HEK293 (cell line): ENCODE measurements around the gene PGBD1.

Experiments used
- CTCF ChIA-PET: fragments of 350-600 bp; formaldehyde crosslinking; extraction: SDS; loops from one replicate; lab custom pipeline; 2021; ENCODE audit warnings: antibody characterized with exemption; lab: Yijun Ruan, JAX
- POLR2A ChIA-PET: fragments of 300-600 bp; formaldehyde crosslinking; extraction: SDS; loops from one replicate; lab custom pipeline; 2020; ENCODE audit warnings: antibody characterized with exemption, inconsistent platforms; lab: Yijun Ruan, JAX
- H3K27ac ChIP-seq: fragments of 200-500 bp; sonication (Bioruptor generic); 2 replicates; pipeline ENCODE4 v1.5.1; 2014; ENCODE audit warnings: low read depth, low read length, control low read depth, inconsistent platforms; ENCODE audit errors: extremely low read depth
- H3K36me3 ChIP-seq, 2 experiments: fragments of 200-500 bp in 1 of 2; sonication (Bioruptor generic) in 1 of 2; 1 replicate in 1 of 2; 2 replicates in 1 of 2; pipeline ENCODE4 v1.5.1; 2014 to 2017; ENCODE audit warnings: inconsistent platforms in 2 of 2, low read length in 2 of 2; ENCODE audit not compliant: control insufficient read depth in 2 of 2, insufficient read depth in 1 of 2
- H3K4me1 ChIP-seq: fragments of 200-500 bp; sonication (Bioruptor generic); 2 replicates; pipeline ENCODE4 v1.5.1; 2014; ENCODE audit warnings: mild to moderate bottlenecking, low read length, inconsistent platforms; ENCODE audit not compliant: control insufficient read depth, insufficient read depth
- H3K4me3 ChIP-seq: 2 replicates; pipeline ENCODE4 v1.5.1; 2011; ENCODE audit warnings: low read depth, mild to moderate bottlenecking, control low read depth, low read length, moderate library complexity
- H3K9me3 ChIP-seq: fragments of 200-500 bp; sonication (Bioruptor generic); 2 replicates; pipeline ENCODE4 v1.5.1; 2014; ENCODE audit warnings: low read depth, low read length, inconsistent platforms; ENCODE audit not compliant: control insufficient read depth, insufficient read depth
- GLI4 ChIP-seq: fragments of 450-650 bp; formaldehyde crosslinking; IDR thresholded peaks from 2 replicates; pipeline ENCODE4 v1.5.1; 2016; ENCODE audit warnings: missing biosample characterization, missing genetic modification characterization
- GLIS2 ChIP-seq: fragments of 450-650 bp; formaldehyde crosslinking; IDR thresholded peaks from 2 replicates; pipeline ENCODE4 v1.5.1; 2016; ENCODE audit warnings: missing biosample characterization, missing genetic modification characterization
- PRDM1 ChIP-seq: fragments of 450-650 bp; formaldehyde crosslinking; IDR thresholded peaks from 2 replicates; pipeline ENCODE4; 2016; ENCODE audit warnings: missing biosample characterization, missing genetic modification characterization
- SP3 ChIP-seq: fragments of 450-650 bp; formaldehyde crosslinking; IDR thresholded peaks from 2 replicates; pipeline ENCODE4 v1.5.1; 2016; ENCODE audit warnings: missing biosample characterization, missing genetic modification characterization
- TCF7L2 ChIP-seq: IDR thresholded peaks from 2 replicates; pipeline ENCODE4 v1.6.1; 2011; ENCODE audit warnings: low read depth, mild to moderate bottlenecking, inconsistent platforms, low read length, moderate library complexity, borderline replicate concordance
- ZBTB17 ChIP-seq: fragments of 450-650 bp; formaldehyde crosslinking; IDR thresholded peaks from 2 replicates; pipeline ENCODE4 v1.5.1; 2016; ENCODE audit warnings: missing biosample characterization, missing genetic modification characterization
- ZNF132 ChIP-seq: fragments of 450-650 bp; formaldehyde crosslinking; IDR thresholded peaks from 2 replicates; pipeline ENCODE4 v1.5.1; 2017; ENCODE audit warnings: missing biosample characterization, missing genetic modification characterization, borderline replicate concordance
- ZNF175 ChIP-seq: fragments of 450-650 bp; formaldehyde crosslinking; IDR thresholded peaks from 2 replicates; pipeline ENCODE4 v1.5.1; 2016; ENCODE audit warnings: missing biosample characterization, missing genetic modification characterization
- ZNF394 ChIP-seq: fragments of 450-650 bp; formaldehyde crosslinking; IDR thresholded peaks from 2 replicates; pipeline ENCODE4 v1.5.1; 2016; ENCODE audit warnings: missing biosample characterization, missing genetic modification characterization, mild to moderate bottlenecking, moderate library complexity, borderline replicate concordance
- ZNF473 ChIP-seq: fragments of 450-650 bp; formaldehyde crosslinking; IDR thresholded peaks from 2 replicates; pipeline ENCODE4 v1.5.1; 2017; ENCODE audit warnings: missing biosample characterization, missing genetic modification characterization
- ZNF558 ChIP-seq: fragments of 450-650 bp; formaldehyde crosslinking; IDR thresholded peaks from 2 replicates; pipeline ENCODE4 v1.5.1; 2016; ENCODE audit warnings: missing biosample characterization, missing genetic modification characterization
- ZNF600 ChIP-seq: fragments of 450-650 bp; formaldehyde crosslinking; IDR thresholded peaks from 2 replicates; pipeline ENCODE4 v1.5.1; 2016; ENCODE audit warnings: missing biosample characterization, missing genetic modification characterization
- ZNF621 ChIP-seq: fragments of 450-650 bp; formaldehyde crosslinking; IDR thresholded peaks from 2 replicates; pipeline ENCODE4 v1.5.1; 2017; ENCODE audit warnings: missing biosample characterization, missing genetic modification characterization
- ZNF658 ChIP-seq: fragments of 450-650 bp; formaldehyde crosslinking; IDR thresholded peaks from 2 replicates; pipeline ENCODE4; 2016; ENCODE audit warnings: missing biosample characterization, missing genetic modification characterization
- TF ChIP-seq, protein P1 (sequence below): fragments of 450-650 bp; formaldehyde crosslinking; IDR thresholded peaks from 2 replicates; pipeline ENCODE4 v1.5.1; 2017; ENCODE audit warnings: missing biosample characterization, missing genetic modification characterization
- TF ChIP-seq, protein P2 (sequence below): fragments of 450-650 bp; formaldehyde crosslinking; IDR thresholded peaks from 2 replicates; pipeline ENCODE4 v1.5.1; 2017; ENCODE audit warnings: missing biosample characterization, mild to moderate bottlenecking, missing genetic modification characterization, moderate library complexity
- TF ChIP-seq, protein P3 (sequence below): fragments of 450-650 bp; formaldehyde crosslinking; IDR thresholded peaks from 2 replicates; pipeline ENCODE4 v1.5.0; 2017; ENCODE audit warnings: missing biosample characterization, missing genetic modification characterization, borderline replicate concordance
- TF ChIP-seq, protein P4 (sequence below): fragments of 450-650 bp; formaldehyde crosslinking; IDR thresholded peaks from 2 replicates; pipeline ENCODE4 v1.5.1; 2017; ENCODE audit warnings: missing biosample characterization, missing genetic modification characterization
- TF ChIP-seq, protein P5 (sequence below): fragments of 450-650 bp; formaldehyde crosslinking; IDR thresholded peaks from 2 replicates; pipeline ENCODE4 v1.5.1; 2016; ENCODE audit warnings: missing biosample characterization, missing genetic modification characterization, low read depth
- TF ChIP-seq, protein P6 (sequence below): fragments of 450-650 bp; formaldehyde crosslinking; IDR thresholded peaks from 2 replicates; pipeline ENCODE4 v1.5.1; 2017; ENCODE audit warnings: missing biosample characterization, missing genetic modification characterization
- TF ChIP-seq, protein P7 (sequence below): fragments of 450-650 bp; formaldehyde crosslinking; IDR thresholded peaks from 2 replicates; pipeline ENCODE4 v1.5.1; 2016; ENCODE audit warnings: missing biosample characterization, missing genetic modification characterization

PGBD1 gene

DNA sequence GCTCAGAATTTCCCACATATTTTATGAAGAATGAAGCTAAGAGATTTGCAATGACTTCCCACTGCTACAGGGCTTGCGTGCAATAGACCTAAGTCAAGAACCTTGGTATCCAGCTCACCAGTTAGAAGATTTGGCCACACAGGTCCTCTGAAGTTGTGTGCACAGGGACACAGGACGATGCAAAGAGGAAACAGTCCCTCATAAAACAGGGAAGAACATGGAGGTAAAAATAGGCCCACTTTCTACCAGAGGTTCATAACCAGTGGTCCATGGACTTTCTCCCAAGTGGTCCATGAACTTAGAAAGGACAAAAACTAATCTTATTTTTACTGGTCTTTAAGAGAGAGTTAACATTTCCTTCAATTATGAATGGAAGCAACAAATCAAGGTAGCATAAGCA is 30.6 kb upstream of the PGBD1 start:
- CTCF ChIA-PET: interaction anchor here (1.0 kb wide), 1 partner anchor 105 kb away, joined by 5 read pairs; no protein-coding TSS in a partner anchor
- Histone ChIP-seq H3K4me3 (peak overlapping the region; percentile 74), H3K4me1 (peaks cover 5% of the 10 kb centered on the region; the same call in 1 of the 2 replicates), H3K36me3 (peaks cover 10 to 36% of the 10 kb centered on the region in 2 experiments), H3K27ac (no peak overlapping the region), H3K9me3 (no peaks in the 10 kb centered on the region)
- 0 out of 2 replicates have a peak, but pooled peaks have one; percentile 20 for TF ChIP-seq PRDM1 (tag by site-specific recombination)
- TF ChIP-seq SP3 (tag by site-specific recombination): no peak
- POLR2A ChIA-PET: interaction anchor here (0.6 to 0.7 kb wide), 2 partner anchors 85 to 99 kb away, joined by 3 to 5 read pairs; partner anchors contain the start of gene ZKSCAN3

DNA sequence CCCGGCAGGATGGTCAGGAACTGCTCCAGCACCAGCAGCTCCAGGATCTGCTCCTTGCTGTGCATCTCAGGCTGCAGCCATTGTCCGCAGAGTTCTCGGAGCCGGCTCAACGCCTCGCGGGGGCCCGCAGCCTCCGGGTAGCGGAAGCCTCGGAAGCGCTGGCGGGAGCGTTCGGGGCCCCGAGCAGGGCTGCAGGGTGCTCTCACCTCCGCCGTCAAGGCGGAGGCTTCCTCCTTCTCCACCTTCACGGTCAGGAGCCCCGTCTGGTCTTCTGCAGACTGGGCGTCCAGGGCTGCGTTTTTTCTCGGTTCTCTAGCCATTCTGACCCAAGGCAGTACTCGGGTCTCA is 29.7 kb upstream of the PGBD1 start:
- H3K27ac ChIP-seq: peak overlapping the region; percentile 20; the same call in 1 of the 2 replicates
- no peaks in the 10 kb centered on the region for H3K9me3 ChIP-seq
- peaks cover 5% of the 10 kb centered on the region; the same call in 1 of the 2 replicates for H3K4me1 ChIP-seq
- POLR2A ChIA-PET: interaction anchor here (1.0 to 3.8 kb wide), 13 partner anchors 9 to 350 kb away, joined by 3 to 62 read pairs (median 5); partner anchors contain the start of genes PGBD1, ZKSCAN8, ZSCAN16 and ZSCAN26
- CTCF ChIA-PET: interaction anchor here (0.9 to 1.0 kb wide), 2 partner anchors 9 to 105 kb away, joined by 3 read pairs; no protein-coding TSS in a partner anchor
- H3K36me3 ChIP-seq: peaks cover 6 to 27% of the 10 kb centered on the region in 2 experiments
- H3K4me3 ChIP-seq: peak overlapping the region; percentile 74
- TF ChIP-seq ZNF394 (tag by site-specific recombination) (no peak), ZNF175 (tag by site-specific recombination) (no peak), ZNF473 (tag by site-specific recombination) (no peak), ZNF621 (tag by site-specific recombination) (no peak), ZNF132 (no peak), ZNF558 (tag by site-specific recombination) (no peak), GLI4 (tag by site-specific recombination) (no peak), ZBTB17 (tag by site-specific recombination) (peak; percentile 56), GLIS2 (no peak; the same call in 1 of the 2 replicates), ZNF600 (tag by site-specific recombination) (no peak), TCF7L2 (no peak), ZNF658 (tag by site-specific recombination) (no peak)
- TF ChIP-seq, protein P1, sequence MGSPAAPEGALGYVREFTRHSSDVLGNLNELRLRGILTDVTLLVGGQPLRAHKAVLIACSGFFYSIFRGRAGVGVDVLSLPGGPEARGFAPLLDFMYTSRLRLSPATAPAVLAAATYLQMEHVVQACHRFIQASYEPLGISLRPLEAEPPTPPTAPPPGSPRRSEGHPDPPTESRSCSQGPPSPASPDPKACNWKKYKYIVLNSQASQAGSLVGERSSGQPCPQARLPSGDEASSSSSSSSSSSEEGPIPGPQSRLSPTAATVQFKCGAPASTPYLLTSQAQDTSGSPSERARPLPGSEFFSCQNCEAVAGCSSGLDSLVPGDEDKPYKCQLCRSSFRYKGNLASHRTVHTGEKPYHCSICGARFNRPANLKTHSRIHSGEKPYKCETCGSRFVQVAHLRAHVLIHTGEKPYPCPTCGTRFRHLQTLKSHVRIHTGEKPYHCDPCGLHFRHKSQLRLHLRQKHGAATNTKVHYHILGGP (tag by site-specific recombination): no peak
- TF ChIP-seq, protein P2, sequence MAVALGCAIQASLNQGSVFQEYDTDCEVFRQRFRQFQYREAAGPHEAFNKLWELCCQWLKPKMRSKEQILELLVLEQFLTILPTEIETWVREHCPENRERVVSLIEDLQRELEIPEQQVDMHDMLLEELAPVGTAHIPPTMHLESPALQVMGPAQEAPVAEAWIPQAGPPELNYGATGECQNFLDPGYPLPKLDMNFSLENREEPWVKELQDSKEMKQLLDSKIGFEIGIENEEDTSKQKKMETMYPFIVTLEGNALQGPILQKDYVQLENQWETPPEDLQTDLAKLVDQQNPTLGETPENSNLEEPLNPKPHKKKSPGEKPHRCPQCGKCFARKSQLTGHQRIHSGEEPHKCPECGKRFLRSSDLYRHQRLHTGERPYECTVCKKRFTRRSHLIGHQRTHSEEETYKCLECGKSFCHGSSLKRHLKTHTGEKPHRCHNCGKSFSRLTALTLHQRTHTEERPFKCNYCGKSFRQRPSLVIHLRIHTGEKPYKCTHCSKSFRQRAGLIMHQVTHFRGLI (tag by site-specific recombination): no peak
- TF ChIP-seq, protein P3, sequence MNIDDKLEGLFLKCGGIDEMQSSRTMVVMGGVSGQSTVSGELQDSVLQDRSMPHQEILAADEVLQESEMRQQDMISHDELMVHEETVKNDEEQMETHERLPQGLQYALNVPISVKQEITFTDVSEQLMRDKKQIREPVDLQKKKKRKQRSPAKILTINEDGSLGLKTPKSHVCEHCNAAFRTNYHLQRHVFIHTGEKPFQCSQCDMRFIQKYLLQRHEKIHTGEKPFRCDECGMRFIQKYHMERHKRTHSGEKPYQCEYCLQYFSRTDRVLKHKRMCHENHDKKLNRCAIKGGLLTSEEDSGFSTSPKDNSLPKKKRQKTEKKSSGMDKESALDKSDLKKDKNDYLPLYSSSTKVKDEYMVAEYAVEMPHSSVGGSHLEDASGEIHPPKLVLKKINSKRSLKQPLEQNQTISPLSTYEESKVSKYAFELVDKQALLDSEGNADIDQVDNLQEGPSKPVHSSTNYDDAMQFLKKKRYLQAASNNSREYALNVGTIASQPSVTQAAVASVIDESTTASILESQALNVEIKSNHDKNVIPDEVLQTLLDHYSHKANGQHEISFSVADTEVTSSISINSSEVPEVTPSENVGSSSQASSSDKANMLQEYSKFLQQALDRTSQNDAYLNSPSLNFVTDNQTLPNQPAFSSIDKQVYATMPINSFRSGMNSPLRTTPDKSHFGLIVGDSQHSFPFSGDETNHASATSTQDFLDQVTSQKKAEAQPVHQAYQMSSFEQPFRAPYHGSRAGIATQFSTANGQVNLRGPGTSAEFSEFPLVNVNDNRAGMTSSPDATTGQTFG (tag by site-specific recombination): no peak
- TF ChIP-seq, protein P4, sequence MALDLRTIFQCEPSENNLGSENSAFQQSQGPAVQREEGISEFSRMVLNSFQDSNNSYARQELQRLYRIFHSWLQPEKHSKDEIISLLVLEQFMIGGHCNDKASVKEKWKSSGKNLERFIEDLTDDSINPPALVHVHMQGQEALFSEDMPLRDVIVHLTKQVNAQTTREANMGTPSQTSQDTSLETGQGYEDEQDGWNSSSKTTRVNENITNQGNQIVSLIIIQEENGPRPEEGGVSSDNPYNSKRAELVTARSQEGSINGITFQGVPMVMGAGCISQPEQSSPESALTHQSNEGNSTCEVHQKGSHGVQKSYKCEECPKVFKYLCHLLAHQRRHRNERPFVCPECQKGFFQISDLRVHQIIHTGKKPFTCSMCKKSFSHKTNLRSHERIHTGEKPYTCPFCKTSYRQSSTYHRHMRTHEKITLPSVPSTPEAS (tag by site-specific recombination): no peak
- TF ChIP-seq, protein P5, sequence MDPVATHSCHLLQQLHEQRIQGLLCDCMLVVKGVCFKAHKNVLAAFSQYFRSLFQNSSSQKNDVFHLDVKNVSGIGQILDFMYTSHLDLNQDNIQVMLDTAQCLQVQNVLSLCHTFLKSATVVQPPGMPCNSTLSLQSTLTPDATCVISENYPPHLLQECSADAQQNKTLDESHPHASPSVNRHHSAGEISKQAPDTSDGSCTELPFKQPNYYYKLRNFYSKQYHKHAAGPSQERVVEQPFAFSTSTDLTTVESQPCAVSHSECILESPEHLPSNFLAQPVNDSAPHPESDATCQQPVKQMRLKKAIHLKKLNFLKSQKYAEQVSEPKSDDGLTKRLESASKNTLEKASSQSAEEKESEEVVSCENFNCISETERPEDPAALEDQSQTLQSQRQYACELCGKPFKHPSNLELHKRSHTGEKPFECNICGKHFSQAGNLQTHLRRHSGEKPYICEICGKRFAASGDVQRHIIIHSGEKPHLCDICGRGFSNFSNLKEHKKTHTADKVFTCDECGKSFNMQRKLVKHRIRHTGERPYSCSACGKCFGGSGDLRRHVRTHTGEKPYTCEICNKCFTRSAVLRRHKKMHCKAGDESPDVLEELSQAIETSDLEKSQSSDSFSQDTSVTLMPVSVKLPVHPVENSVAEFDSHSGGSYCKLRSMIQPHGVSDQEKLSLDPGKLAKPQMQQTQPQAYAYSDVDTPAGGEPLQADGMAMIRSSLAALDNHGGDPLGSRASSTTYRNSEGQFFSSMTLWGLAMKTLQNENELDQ (tag by site-specific recombination): no peak
- TF ChIP-seq, protein P6, sequence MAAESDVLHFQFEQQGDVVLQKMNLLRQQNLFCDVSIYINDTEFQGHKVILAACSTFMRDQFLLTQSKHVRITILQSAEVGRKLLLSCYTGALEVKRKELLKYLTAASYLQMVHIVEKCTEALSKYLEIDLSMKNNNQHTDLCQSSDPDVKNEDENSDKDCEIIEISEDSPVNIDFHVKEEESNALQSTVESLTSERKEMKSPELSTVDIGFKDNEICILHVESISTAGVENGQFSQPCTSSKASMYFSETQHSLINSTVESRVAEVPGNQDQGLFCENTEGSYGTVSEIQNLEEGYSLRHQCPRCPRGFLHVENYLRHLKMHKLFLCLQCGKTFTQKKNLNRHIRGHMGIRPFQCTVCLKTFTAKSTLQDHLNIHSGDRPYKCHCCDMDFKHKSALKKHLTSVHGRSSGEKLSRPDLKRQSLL: peak; percentile 65; the same call in 1 of the 2 replicates
- TF ChIP-seq, protein P7, sequence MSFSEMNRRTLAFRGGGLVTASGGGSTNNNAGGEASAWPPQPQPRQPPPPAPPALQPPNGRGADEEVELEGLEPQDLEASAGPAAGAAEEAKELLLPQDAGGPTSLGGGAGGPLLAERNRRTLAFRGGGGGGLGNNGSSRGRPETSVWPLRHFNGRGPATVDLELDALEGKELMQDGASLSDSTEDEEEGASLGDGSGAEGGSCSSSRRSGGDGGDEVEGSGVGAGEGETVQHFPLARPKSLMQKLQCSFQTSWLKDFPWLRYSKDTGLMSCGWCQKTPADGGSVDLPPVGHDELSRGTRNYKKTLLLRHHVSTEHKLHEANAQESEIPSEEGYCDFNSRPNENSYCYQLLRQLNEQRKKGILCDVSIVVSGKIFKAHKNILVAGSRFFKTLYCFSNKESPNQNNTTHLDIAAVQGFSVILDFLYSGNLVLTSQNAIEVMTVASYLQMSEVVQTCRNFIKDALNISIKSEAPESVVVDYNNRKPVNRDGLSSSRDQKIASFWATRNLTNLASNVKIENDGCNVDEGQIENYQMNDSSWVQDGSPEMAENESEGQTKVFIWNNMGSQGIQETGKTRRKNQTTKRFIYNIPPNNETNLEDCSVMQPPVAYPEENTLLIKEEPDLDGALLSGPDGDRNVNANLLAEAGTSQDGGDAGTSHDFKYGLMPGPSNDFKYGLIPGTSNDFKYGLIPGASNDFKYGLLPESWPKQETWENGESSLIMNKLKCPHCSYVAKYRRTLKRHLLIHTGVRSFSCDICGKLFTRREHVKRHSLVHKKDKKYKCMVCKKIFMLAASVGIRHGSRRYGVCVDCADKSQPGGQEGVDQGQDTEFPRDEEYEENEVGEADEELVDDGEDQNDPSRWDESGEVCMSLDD: no peak
